CD4-positive, alpha-beta T cell treated with Interleukin-1 beta for 1 hour (primary cell): ENCODE data around the gene FBRSL1.

Source experiments
- DNase-seq, 2 donors: peaks; one replicate each; pipeline ENCODE4 v3.0.0-alpha.2; 2020 to 2022

FBRSL1 gene

DNA sequence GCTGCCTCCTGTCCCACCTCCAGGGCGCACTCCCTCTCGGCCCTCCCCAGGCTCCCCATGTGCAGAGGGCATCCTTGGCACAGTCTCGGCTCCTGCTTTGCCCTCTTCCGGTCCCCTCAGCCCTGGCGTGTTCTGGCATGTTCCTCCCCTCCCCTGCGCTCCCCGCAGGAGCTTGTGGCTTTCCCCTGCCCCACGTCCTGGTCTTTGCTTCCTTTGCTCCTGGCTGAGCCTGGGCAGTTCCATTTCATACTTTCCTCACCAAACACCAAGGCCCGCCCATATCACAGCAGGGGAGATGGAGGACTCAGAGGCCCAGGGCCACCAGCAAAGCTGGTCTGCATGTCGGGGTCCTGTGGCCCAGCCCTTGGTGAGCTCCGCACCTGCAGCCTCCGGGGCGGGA is 56.0 kb downstream of the FBRSL1 start:
- DNase-seq = no peak

DNA sequence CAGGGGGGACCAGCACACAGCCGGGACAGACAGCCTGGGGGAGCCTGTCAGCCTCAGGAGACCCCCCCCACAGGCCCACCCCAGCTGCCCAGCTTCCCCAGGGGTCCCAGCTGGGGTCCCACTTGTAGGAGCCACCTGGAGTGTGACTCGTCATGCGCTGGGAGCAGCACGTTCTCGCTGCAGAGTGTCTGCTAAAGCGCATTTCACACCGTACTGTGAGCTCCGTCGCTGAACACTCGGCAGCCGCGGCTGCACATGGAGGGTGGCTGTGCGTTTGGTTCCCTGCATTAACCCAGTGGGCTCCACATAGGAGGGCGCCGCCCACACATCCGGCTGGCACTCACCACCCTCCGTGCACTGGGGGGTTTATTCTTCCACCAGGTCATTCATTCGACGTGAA is 56.7 kb downstream of the FBRSL1 start:
- DNase-seq = no peak

DNA sequence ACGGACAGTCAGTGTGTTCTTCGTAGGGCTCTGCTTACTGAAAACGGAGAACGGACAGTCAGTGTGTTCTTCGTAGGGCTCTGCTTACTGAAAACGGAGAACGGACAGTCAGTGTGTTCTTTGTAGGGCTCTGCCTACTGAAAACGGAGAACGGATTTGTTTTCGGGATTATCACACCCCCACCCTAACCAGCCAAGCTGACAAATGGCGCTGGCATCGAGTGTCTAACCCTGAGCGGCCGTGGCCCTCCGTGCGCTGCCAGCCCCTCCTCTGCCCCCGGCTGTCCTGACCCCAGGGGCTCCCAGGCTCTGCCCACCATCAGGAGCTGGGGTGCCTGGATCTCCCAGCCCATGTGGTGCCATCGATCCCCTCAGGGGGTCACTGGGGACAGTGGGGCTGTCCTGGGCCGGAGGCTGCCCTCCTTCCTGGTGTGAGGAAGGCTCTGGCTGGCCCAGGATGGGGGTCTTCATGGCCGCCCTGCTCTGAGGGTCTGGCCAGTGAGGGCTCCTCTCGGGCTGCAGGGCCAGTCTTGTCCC is 57.3 kb downstream of the FBRSL1 start:
- no peak for DNase-seq

DNA sequence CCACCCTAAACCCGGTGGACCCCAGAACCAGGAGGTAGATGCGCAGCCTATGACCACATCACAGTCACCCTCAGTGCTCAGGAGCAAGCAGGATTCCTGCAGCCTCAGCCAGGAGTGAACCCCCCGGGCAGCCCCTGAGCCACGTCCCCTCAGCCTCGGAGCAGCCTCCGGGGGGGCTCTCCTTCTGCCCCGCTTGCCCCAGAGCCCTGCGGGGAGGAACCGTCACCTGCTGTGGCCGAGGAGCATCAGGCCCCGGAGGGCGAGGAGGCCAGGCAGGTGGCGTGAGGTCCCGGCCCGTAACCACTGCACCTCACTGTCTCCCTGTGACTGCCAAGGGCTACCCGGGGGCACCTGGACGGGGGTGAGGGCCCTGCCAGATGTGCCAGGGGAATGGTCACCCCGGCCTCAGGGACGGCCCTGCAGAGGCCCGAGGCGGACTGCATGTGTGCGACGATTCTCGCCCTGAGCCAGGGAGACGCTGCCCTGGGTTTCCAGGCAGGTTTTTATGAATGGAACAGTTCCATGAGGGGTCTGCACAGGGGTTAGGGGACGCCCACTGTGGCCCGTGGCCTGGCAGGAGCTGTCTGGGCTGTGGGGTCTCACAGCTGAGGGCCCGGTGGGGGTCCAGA is 58.6 kb downstream of the FBRSL1 start:
- no peak for DNase-seq

DNA sequence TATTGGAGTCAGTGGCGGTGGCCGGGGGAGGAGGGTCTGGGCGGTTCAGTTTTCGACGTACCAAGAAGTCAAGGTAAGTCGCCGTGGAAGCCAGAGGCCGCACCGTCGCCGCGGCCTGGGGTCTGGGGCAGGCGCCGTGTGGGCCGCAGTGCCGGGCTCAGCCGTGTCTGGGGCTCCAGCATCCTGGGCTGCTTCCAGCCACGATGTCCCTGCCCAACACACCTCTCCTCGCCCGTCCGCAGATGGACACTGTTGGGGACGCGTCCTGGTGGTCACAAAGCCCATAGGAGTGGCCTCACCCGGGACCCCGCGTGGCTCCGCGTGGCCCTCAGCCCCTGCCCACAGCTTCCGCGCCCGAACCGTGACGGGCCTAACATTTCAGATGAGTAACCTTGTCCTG is 59.1 kb downstream of the FBRSL1 start:
- no peak for DNase-seq

DNA sequence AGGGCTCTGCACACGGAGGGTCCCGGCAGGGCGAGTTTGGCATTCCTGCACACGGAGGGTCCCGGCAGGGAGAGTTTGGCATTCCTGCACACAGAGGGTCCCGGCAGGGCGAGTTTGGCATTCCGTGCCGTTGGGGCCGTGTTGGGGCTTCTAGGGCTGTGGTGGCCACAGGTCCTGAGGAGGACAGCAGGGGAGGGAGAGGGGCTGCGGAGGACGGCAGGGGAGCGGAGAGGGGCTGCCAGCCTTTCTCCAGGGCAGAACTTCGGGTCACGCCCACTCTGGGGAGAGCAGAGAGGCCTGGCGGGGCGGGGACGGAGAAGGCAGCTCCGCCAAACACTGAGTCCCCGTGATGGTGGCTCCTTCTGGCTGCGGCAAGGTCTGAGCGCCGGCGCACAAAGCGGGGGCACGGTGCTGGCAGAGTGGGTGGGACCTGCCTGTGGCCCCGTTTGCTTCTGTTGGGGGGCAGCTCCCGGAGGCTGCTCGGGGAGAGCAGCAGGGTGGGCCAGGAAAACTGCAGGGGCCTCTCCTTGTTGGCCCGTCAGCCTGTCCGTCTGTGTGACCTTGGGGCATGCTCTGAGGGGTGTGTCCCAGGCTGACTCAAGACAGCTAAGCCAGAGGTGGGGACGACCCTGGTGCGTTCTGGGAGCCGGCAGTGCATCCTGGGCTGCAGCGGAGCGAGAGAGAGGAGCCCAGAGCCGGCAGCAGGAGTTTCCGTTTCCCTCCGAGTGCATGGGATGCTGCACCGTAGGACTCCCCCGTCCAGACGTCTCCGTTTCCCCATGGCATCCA is 60.3 kb downstream of the FBRSL1 start:
- DNase-seq = no peak

DNA sequence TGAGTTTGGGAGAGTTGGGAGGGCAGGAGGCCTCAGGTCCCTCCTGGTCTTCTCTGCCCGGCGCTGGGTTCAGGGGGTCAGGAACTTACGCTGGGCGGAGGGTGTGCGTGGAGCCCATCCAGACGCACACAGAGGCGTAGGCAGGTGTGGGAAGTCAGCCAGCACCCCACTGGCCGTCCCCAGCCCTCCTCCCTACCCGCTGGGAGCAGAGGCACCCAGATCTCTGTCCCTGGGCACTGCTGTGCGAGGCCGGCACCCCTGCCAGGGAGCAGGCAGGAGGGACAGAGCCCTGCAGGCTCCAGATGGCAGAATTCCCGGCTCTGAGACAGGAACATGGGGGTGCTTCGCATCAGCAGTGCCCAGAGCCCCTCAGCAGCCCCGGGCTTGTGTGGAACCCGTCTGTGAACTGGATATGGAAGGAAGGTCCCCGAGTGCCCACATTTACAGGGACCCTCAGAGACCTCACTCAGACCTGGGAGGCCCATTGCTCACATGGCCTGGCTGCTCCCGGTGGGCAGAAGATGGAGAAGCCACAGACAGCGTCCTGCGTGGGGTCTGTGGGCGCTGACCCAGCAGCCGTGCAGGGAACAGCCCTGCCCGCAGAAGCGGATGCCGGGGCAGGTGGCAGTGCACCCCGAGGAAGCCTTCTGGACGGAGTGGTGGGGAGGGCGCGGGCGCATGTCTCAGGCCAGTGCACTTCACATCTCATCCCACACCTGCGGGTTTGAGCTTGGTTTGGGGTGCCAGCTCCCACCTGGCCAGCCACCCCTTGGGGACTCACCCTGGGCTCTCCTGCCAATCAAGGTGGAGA is 61.1 kb downstream of the FBRSL1 start:
- no peak for DNase-seq

DNA sequence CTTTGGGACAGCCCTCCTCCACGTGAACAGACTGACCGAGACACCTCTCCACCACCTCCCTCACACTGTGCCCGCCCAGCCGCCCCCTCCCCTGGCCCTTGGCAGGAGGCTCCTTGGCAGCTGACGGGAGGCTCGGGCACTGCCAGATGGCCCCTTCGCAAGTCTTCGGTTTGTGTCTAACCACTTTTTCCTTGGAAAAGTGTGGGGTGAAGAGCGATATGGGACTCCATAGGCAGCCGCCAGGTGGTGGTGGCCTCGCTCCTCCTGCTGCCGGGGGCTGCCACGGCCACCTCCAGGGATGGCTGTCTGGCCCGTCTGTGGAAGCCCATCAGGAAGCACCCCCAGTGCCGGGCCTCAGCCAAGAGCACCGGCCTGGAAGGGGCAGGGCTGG is 61.7 kb downstream of the FBRSL1 start:
- DNase-seq = no peak

DNA sequence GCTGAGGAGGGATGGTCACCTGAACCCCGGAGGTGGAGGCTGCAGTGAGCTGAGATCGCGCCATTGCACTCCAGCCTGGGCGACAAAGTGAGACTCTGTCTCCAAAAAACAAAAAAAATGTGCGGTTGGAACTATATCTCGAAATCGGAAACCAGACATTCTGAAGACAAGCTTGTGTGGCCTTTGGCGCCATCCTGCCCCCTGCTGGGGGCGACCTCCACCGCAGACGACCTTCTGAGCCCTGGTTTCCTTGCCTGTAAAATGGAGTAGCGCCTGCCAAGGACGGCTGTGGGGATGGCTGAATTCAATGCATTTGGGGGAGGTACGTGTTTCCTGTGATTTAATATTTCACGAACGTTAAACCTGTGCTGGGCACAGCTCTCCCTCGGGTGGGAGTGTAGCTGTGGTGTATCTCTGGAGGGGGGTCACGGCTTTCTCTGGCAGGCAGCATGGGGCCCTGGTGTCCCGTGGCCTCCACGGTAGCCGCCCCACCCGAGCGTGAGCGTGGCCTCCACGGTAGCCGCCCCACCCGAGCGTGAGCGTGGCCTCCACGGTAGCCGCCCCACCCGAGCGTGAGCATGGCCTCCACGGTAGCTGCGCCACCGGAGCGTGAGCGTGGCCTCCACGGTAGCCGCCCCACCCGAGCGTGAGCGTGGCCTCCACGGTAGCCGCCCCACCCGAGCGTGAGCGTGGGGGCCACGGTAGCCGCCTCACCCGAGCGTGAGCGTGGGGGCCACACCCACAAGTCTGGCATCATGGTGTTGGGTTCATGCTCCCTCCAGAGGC is 65.1 kb downstream of the FBRSL1 start:
- DNase-seq = no peak

DNA sequence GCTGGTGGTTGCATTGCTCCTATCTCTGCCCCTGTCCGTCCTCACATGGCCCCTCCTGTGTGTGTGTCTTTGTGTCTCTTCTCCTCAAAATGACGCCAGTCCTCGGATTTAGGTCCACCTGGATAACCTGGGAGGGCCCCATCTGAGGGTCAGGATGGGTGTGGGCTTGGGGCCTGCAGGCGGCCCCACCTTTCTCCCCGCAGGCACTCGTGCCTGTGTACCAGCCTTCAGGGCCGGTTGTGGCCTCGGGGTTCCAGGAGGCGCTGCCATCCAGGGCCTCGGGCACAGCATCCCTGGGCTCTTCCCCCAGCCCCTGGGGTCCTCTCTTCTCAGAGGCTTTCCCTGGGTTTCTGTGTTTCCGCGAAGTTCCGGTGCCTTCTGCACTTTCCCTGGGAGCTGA is 65.7 kb downstream of the FBRSL1 start:
- no peak for DNase-seq

DNA sequence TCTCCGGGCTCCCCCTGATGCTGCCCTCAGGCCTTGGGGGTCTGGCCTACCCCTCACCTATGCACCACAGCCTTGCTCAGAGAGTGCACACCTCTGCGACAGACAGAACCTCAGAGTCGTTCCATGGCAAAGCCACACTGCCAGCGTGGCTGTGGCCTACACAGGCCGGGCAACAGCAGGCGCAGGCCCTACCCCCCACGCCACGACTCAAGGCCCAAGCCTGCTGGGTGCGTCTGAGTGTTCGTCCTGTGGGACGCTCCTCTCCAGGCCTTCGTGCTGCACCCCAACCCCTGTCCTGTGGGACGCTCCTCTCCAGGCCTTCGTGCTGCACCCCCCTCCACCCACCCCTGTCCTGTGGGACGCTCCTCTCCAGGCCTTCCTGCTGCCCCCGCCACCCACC is 66.3 kb downstream of the FBRSL1 start:
- no peak for DNase-seq

DNA sequence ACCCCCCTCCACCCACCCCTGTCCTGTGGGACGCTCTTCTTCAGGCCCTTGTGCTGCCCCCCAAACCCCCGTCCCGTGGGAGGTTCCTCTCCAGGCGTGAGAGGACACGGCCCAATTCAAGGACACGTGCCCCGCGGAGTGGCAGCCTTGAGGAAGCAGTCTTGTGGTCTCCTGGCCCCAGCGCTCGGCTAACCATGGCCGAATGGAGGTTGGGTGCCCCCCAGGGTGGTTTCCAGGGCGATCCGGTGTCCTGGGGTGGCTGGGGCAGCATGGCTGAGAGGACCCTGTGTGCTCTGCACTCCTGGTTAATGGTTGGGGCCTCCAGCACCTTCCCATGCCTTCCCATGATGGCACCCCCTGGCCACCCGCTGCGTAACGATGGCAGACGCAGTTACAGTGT is 66.8 kb downstream of the FBRSL1 start:
- DNase-seq = no peak

DNA sequence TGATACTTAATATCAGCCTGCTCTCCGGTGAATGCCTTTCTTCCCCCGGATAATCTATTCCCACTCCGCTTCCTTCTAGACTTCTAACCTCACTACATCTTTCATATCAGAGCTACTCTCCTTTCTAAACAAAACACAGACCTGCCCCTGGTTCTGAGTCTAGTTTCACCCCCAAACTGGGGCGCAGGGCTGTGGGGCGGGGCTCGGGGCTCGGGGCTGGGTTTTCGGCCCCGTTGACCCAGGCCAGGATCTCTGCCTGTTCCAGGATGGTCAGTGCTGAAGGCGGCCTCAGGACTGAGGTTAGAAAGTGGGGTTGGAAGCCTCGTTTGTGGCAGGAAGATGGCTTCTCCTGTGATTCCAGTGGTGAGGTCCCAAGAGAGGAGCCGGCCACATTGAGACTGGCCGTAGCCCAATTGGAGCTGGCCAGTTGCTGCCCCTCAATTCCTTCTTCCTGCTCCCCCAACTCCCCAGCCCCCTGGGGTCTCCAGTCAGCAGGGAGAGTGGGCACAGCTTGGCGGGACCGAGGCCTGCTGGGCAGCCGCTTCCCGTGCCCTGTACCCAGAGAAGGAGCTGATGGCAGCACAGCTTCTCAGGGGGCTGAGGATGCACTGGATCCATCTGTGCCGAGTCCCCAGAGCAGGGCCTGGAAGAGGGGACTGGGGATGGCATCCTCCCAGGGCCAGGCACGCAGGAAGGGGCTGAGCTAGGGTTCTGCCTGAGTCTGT is 67.5 kb downstream of the FBRSL1 start:
- no peak for DNase-seq

DNA sequence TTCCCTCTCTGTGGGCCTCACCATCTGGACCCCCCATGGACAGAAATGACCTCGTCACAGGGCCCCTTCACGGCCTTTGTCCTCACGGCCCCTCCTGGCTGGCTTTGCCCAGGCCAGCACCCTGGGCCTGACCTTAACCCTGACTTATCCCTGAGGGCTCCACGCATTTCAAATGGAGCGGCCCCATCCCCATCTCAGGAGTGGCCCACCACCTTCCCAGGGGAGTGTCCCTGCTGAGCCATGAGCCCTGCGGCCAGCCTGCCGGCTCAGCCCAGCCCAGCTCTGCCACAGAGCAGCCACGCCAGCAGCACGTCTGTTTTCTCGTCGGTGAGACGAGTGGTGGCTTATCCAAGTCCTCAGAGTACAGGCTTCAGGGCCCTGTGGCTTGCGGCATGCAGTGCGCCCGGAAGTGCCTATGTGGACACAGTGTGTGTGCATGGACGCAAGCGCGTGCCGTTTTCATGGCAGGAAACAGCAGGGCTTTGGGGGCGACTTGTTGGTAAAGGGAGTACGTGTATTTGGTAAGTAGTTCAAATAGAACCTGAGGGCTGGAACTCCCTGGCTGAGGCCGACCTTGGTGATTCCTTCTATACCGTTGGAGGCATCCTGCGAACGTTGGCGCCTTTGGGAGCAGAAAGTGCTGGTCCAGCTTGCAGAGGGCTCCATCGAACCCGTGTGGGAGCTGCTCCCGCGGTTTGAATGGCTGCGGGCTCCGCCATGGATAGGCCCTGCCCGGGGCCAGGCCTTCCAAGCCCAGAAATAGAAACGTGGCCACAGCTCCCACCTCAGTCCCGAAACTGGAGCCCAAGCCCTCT is 68.3 kb downstream of the FBRSL1 start:
- peak in 1 of 2 donors; percentile 17 for DNase-seq

DNA sequence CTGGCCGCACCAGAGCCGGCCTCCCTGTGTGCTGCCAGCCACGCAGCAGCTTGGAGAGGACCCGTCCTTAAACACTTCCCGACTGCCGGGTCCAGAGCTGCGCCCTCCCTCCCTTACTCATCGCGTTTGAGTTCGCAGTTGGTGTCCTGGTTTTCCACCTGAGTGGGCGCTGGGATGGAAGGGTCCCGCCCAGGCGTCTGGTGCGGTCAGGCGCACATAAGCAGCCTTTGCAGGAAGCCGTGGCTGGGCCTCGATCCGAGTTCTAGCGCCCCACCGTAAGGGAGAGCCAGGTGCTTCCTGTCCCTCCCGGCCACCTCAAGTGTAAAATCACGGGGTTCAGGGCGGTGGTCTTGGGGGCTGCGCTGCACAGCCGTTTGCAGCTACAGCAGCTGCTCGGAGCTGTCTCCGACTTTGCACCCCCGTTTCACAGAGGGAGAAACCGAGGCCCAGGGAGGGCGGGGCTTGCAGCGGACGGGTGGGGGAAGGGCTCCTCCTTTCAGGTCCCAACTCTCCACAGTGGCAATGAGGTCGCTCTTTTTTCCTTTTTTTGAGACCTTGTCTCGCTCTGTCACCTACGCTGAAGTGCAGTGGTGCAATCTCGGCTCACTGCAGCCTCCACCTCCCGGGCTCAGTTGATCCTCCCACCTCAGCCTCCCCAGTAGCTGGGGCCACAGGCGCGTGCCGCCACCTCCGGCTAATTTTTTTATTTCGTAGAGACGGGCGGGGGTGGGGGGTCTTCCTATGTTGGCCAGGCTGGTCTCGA is 69.1 kb downstream of the FBRSL1 start:
- peak in 1 of 2 donors; percentile 52 for DNase-seq

DNA sequence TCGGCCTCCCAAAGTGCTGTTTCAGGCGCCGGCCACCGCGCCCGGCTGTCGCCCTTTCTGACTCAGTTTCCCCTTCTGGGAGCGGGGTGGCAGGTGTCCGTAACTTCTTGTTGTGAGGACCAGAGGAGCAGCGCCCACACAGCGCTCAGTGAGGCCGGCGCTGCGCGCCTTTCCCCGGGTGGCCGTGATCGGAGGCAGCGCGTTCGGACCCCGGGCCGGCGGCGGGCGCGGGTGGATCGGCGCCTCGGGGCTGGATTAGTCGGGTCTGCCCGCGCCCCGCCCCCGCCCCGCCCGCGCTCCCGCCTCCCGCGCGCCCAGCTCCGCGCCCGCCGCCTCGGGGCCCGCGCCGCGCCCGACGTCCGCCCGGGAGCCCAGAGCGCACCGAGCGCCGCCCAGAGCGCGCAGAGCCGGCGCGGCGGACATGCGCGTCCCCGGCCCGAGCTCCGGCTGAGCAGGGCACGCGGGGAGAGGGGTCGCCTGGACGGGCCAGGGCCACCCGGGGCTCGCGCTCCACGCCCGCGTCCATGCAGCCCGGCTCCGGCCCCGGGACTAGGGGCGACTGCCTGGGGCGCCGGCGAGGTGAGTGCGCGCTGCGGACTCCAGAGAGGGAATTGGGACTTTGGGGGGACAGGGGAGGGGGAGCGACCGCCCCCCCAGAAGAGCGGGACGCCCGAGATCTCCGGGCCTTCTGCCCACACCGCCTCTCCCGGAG is 69.9 kb downstream of the FBRSL1 start:
- peak; percentile 40 to 42 for DNase-seq

DNA sequence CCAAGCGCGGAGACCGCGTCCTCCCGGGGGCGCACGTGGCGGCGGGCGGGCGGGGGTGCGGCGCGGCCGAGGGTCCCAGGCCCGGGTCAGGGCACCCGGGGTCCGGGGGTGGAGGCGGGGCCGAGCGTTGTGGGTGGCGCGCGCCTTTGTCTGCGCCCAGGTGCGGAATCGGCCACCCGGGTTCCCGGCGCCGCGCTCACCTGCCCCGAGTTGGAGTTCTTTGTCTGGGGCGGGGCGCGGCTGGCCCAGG is 70.3 kb downstream of the FBRSL1 start:
- no peak for DNase-seq

DNA sequence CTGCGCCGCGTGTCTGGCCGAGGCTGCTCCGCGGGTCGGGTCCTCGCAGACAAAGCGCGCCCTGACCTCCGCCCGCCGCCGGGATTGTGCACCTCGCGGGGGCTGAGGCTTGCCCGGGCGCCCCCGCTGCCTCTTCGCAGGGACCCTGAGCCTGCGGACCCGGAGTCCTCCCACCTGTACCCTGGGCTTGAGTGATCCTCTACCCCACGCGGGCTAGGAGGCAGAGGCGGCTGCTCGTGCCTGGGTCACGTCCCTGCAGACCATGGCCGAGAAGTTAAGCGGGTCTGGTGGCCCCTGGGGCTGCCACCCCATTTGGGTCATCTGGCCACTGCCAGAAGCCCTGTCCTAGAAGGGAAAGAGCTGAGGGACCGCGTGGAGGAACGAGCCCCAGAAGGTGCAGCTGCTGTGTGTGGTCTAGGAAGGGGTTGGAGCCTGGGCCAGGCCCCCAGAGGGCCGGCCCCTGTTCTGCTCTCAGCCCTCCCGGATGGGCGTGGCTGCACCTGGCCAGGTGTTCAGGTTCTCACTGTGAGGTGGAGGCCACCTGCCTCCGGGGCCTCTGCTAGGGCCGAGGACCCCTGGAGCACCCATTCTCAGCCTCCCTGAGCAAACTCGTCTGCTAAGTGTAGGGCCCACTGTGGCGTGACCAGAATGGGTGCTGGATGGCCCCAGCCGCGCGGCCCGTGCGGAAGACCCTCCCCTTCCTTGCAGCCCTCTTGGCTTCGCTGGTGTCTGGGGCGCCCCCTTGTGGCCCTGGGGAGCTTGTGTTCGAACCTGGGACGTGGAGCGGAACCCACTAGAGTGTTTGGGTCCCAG is 70.9 kb downstream of the FBRSL1 start:
- DNase-seq = peak; percentile 70 to 72
